HEK293 (cell line): ENCODE data around the gene TMEM179.

ENCODE experiments used
- CTCF ChIA-PET: fragments of 350-600 bp; formaldehyde crosslinking; extraction: SDS; loops from one replicate; lab custom pipeline; 2021; ENCODE audit warnings: antibody characterized with exemption; lab: Yijun Ruan, JAX
- POLR2A ChIA-PET: fragments of 300-600 bp; formaldehyde crosslinking; extraction: SDS; loops from one replicate; lab custom pipeline; 2020; ENCODE audit warnings: antibody characterized with exemption, inconsistent platforms; lab: Yijun Ruan, JAX
- H3K27ac ChIP-seq: fragments of 200-500 bp; sonication (Bioruptor generic); 2 replicates; pipeline ENCODE4 v1.5.1; 2014; ENCODE audit warnings: low read depth, low read length, control low read depth, inconsistent platforms; ENCODE audit errors: extremely low read depth
- H3K36me3 ChIP-seq, 2 experiments: fragments of 200-500 bp in 1 of 2; sonication (Bioruptor generic) in 1 of 2; 1 replicate in 1 of 2; 2 replicates in 1 of 2; pipeline ENCODE4 v1.5.1; 2014 to 2017; ENCODE audit warnings: inconsistent platforms in 2 of 2, low read length in 2 of 2; ENCODE audit not compliant: control insufficient read depth in 2 of 2, insufficient read depth in 1 of 2
- H3K4me1 ChIP-seq: fragments of 200-500 bp; sonication (Bioruptor generic); 2 replicates; pipeline ENCODE4 v1.5.1; 2014; ENCODE audit warnings: mild to moderate bottlenecking, low read length, inconsistent platforms; ENCODE audit not compliant: control insufficient read depth, insufficient read depth
- H3K4me3 ChIP-seq: 2 replicates; pipeline ENCODE4 v1.5.1; 2011; ENCODE audit warnings: low read depth, mild to moderate bottlenecking, control low read depth, low read length, moderate library complexity
- H3K9me3 ChIP-seq: fragments of 200-500 bp; sonication (Bioruptor generic); 2 replicates; pipeline ENCODE4 v1.5.1; 2014; ENCODE audit warnings: low read depth, low read length, inconsistent platforms; ENCODE audit not compliant: control insufficient read depth, insufficient read depth
- EGR2 ChIP-seq: fragments of 450-650 bp; formaldehyde crosslinking; IDR thresholded peaks from 2 replicates; pipeline ENCODE4 v1.5.1; 2016; ENCODE audit warnings: low read depth, missing biosample characterization, missing genetic modification characterization
- GLIS1 ChIP-seq: fragments of 450-650 bp; formaldehyde crosslinking; IDR thresholded peaks from 2 replicates; pipeline ENCODE4 v1.5.1; 2016; ENCODE audit warnings: missing biosample characterization, missing genetic modification characterization
- GLIS2 ChIP-seq: fragments of 450-650 bp; formaldehyde crosslinking; IDR thresholded peaks from 2 replicates; pipeline ENCODE4 v1.5.1; 2016; ENCODE audit warnings: missing biosample characterization, missing genetic modification characterization
- MYNN ChIP-seq: fragments of 450-650 bp; formaldehyde crosslinking; IDR thresholded peaks from 2 replicates; pipeline ENCODE4 v1.5.1; 2016; ENCODE audit warnings: missing biosample characterization, missing genetic modification characterization, borderline replicate concordance
- REPIN1 ChIP-seq: fragments of 450-650 bp; formaldehyde crosslinking; IDR thresholded peaks from 2 replicates; pipeline ENCODE4 v1.5.1; 2017; ENCODE audit warnings: missing biosample characterization, missing genetic modification characterization, low read depth
- SCRT2 ChIP-seq: fragments of 450-650 bp; formaldehyde crosslinking; IDR thresholded peaks from 2 replicates; pipeline ENCODE4 v1.5.1; 2016; ENCODE audit warnings: missing biosample characterization, missing genetic modification characterization
- TCF7L2 ChIP-seq: IDR thresholded peaks from 2 replicates; pipeline ENCODE4 v1.6.1; 2011; ENCODE audit warnings: low read depth, mild to moderate bottlenecking, inconsistent platforms, low read length, moderate library complexity, borderline replicate concordance
- ZBTB21 ChIP-seq: fragments of 450-650 bp; formaldehyde crosslinking; IDR thresholded peaks from 2 replicates; pipeline ENCODE4 v1.5.1; 2017; ENCODE audit warnings: missing biosample characterization, missing genetic modification characterization
- ZBTB7A ChIP-seq: fragments of 450-650 bp; formaldehyde crosslinking; IDR thresholded peaks from 2 replicates; pipeline ENCODE4 v1.5.1; 2016; ENCODE audit warnings: low read depth, missing biosample characterization, missing genetic modification characterization
- ZFP69B ChIP-seq: fragments of 450-650 bp; formaldehyde crosslinking; IDR thresholded peaks from 2 replicates; pipeline ENCODE4 v1.5.1; 2016; ENCODE audit warnings: missing biosample characterization, missing genetic modification characterization
- ZIC2 ChIP-seq: fragments of 450-650 bp; formaldehyde crosslinking; IDR thresholded peaks from 2 replicates; pipeline ENCODE4 v1.5.1; 2016; ENCODE audit warnings: missing biosample characterization, missing genetic modification characterization
- ZNF239 ChIP-seq: fragments of 450-650 bp; formaldehyde crosslinking; IDR thresholded peaks from 2 replicates; pipeline ENCODE4 v1.5.1; 2016; ENCODE audit warnings: missing biosample characterization, missing genetic modification characterization
- ZNF449 ChIP-seq: fragments of 450-650 bp; formaldehyde crosslinking; IDR thresholded peaks from 2 replicates; pipeline ENCODE4 v1.5.1; 2017; ENCODE audit warnings: missing biosample characterization, mild to moderate bottlenecking, missing genetic modification characterization, moderate library complexity
- ZNF548 ChIP-seq: fragments of 450-650 bp; formaldehyde crosslinking; IDR thresholded peaks from 2 replicates; pipeline ENCODE4 v1.5.1; 2016; ENCODE audit warnings: missing biosample characterization, missing genetic modification characterization
- ZNF645 ChIP-seq: fragments of 450-650 bp; formaldehyde crosslinking; IDR thresholded peaks from 2 replicates; pipeline ENCODE4; 2016; ENCODE audit warnings: missing biosample characterization, missing genetic modification characterization
- ZNF701 ChIP-seq: fragments of 450-650 bp; formaldehyde crosslinking; IDR thresholded peaks from 2 replicates; pipeline ENCODE4 v1.5.1; 2016; ENCODE audit warnings: missing biosample characterization, missing genetic modification characterization
- ZNF704 ChIP-seq: fragments of 450-650 bp; formaldehyde crosslinking; IDR thresholded peaks from 2 replicates; pipeline ENCODE4 v1.5.1; 2016; ENCODE audit warnings: missing biosample characterization, missing genetic modification characterization
- ZNF777 ChIP-seq: fragments of 450-650 bp; formaldehyde crosslinking; IDR thresholded peaks from 2 replicates; pipeline ENCODE4 v1.5.1; 2017; ENCODE audit warnings: missing biosample characterization, missing genetic modification characterization, borderline replicate concordance
- ZSCAN16 ChIP-seq: fragments of 450-650 bp; formaldehyde crosslinking; IDR thresholded peaks from 2 replicates; pipeline ENCODE4 v1.5.1; 2016; ENCODE audit warnings: missing biosample characterization, missing genetic modification characterization

Gene TMEM179

GRCh38 chr14:104563191-104563741, 41.3 kb downstream of the TMEM179 start:
- H3K27ac ChIP-seq = no peak overlapping the region

GRCh38 chr14:104562606-104563005, 42.0 kb downstream of the TMEM179 start:
- H3K9me3 ChIP-seq = no peaks in the 10 kb centered on the region
- no peak overlapping the region for H3K27ac ChIP-seq
- CTCF ChIA-PET = interaction anchor here (0.8 to 1.0 kb wide), 4 partner anchors 222 to 485 kb away, joined by 3 to 7 read pairs (median 4); no protein-coding TSS in a partner anchor
- POLR2A ChIA-PET = no interaction called here
- no peak overlapping the region for H3K4me3 ChIP-seq
- TF ChIP-seq GLIS2 (tag by site-specific recombination) (0 out of 2 replicates have a peak, but pooled peaks have one; percentile 11), SCRT2 (tag by site-specific recombination) (peak; percentile 70), ZIC2 (tag by site-specific recombination) (0 out of 2 replicates have a peak, but pooled peaks have one; percentile 13), ZNF701 (tag by site-specific recombination) (no peak)
- no peaks in the 10 kb centered on the region for H3K4me1 ChIP-seq
- H3K36me3 ChIP-seq = no peaks in the 10 kb centered on the region

More at GRCh38 chr14:104563191-104563741, 41.3 kb downstream of the TMEM179 start:
- Histone ChIP-seq H3K4me3 (no peak overlapping the region), H3K9me3 (no peaks in the 10 kb centered on the region), H3K4me1 (no peaks in the 10 kb centered on the region), H3K36me3 (no peaks in the 10 kb centered on the region)
- peak; percentile 85 for TF ChIP-seq GLIS1 (tag by site-specific recombination)
- no peak for TF ChIP-seq TCF7L2
- no peak for TF ChIP-seq ZNF239
- TF ChIP-seq ZBTB21 = no peak
- TF ChIP-seq ZNF645 = no peak
- TF ChIP-seq ZBTB7A (tag by site-specific recombination) = no peak
- no peak for TF ChIP-seq REPIN1
- TF ChIP-seq ZNF777 = no peak
- no peak for TF ChIP-seq ZFP69B (tag by site-specific recombination)
- no peak for TF ChIP-seq ZNF704 (tag by site-specific recombination)
- TF ChIP-seq EGR2 = peak; percentile 11; the same call in 1 of the 2 replicates
- no peak for TF ChIP-seq ZSCAN16
- no peak for TF ChIP-seq ZNF548
- TF ChIP-seq ZNF449 (tag by site-specific recombination) = no peak
- TF ChIP-seq MYNN (tag by site-specific recombination) = no peak
- CTCF ChIA-PET = interaction anchor here (0.7 to 2.5 kb wide), 5 partner anchors 8 to 485 kb away, joined by 4 to 20 read pairs (median 5); no protein-coding TSS in a partner anchor
- POLR2A ChIA-PET = no interaction called here
